Measurements from ENCODE around the gene SNX5.
A peak's percentile ranks its signal among the peaks of the same experiment; 100 is the strongest.

The SNX5 gene

DNA sequence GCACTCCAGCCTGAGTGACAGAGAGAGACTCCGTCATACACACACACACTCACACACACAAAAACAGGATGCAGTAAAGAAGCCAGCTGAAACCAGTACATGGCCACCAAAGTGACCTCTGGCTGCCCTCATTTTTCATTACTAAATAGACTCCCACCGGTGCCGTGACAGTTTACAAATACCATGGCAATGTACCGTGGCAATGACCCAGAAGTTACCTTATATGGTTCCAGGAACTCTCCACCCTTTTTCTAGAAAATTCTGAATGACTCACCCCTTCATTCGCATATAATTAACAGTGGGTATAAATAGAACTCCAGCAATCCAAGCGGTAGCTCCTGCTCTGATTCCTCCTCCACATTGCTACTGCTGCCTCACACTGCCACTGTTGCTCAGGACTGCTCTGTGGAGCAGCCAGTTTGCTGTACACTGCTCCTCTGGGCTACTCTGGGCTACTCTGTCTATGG is 57.7 kb downstream of the SNX5 start:
- DNase-seq, result no peak

DNA sequence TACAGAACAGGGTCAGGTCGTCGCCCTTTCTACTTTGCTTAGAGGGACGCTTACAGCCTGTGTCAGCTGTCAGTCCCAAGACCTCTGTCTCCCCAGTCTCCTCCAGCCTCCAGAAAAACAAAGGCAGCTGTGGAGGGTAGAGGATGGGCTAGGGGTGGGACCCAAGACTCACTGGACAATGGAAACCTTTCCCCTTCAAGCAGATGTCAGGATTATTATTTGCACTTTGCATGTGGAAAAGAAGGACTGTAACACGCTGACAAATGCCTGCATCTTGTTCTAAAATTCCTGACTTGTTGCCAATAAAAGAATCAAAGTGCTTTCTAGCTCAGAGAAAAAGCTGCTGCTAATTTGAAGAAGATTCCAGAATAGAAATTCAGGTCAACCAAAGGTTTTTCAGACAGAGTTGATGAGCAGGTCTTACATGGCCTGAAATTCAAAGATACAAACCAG is 58.7 kb downstream of the SNX5 start:
- no peak for DNase-seq

DNA sequence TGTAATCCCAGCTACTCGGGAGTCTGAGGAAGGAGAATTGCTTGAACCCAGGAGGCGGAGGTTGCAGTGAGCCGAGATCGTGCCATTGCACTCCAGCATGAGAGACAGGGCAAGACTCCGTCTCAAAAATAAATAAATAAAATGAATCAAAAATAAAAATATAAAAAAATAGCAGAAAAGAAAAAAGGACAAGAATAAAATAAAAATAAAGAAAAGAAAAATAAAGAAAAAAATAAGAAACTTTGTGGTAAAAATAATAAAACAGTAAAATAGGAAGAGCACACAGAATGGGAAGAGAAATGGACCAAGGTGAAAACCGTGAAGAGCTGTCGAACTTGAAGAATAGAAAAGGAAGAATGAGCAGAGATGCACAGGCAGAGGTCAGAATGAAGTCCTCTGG is 63.0 kb downstream of the SNX5 start:
- DNase-seq, result no peak

DNA sequence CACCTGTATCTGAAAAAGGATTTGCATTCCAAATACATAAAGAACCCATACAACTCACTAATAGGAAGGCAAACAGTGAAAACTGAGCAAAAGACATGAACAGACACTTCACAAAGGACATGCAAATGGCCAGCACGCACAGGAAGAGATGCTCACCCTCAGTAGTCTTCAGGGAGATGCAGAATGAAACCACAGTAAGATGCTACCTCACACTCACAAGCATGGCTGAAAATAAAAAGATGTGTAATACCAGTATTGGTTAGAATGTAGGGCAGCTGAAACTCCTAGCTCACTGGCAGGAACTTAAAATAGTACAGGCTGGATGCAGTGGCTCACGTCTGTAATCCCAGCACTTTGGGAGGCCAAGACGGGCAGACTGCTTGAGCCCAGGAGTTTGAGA is 64.6 kb downstream of the SNX5 start:
- no peak for DNase-seq

DNA sequence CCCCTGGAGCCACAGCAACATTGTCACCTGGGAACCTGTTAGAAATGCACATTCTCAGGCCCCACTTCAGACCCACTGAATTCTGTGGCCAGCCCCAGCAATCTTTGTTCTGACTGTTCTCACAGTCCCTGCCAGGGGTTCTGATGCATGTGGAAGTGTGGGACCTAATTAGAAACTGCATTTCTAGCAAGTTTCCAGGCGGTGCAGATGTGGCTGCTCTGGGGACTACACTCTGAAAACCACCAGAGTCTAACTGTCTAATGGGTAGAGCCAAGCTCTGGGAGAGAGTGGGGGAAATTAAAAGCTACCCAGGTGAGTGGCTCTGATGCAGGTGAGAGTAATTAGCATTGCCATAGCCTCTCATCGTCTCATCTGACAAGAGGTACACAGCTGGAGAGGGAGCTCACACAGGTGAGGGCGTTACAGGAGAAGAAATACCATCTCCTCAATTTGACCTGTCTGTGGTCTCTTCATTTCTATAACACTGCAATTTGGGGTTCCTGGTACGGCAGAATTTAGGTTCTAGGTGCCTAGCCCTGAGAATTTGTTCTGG is 66.0 kb downstream of the SNX5 start:
- DNase-seq, result no peak

DNA sequence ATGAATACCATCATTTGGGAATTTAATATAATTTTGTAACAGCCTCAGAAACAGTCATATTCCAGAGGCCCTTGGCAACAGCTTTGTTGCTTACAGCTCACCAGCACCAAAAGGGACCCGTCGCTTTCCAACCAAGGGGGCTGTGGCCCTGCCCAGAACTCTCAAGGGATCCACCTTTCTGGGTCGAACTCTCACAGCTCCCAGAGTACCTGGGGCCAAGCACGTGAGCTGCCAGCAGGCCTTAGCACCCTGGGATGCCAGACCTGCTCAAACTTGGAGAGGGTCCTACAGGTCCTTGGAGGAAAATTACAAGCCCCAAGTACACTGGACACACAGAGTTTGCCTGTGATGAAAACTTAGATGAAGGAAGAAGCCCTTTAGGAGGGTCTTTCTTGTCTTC is 66.6 kb downstream of the SNX5 start:
- DNase-seq, result no peak

DNA sequence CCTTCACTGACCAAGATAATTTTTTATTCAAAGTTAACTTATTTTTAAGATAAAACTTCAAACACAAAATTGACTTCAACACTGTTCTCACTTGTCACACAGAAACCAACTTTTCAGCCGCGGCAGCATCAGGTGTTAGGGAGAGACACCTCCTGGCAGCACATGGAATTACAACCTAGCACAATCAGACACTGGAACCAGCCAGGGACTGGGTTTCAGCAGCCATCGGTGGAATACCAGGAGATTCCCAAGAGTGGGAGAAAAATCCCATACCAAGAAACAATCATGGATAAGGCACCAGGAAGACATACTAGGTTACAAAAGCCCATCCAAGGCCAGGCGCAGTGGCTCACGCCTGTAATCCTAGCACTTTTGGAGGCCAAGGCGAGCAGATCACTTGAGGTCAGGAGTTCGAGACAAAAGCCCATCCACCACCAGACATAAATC is 70.0 kb downstream of the SNX5 start:
- DNase-seq, result peak; percentile 50

DNA sequence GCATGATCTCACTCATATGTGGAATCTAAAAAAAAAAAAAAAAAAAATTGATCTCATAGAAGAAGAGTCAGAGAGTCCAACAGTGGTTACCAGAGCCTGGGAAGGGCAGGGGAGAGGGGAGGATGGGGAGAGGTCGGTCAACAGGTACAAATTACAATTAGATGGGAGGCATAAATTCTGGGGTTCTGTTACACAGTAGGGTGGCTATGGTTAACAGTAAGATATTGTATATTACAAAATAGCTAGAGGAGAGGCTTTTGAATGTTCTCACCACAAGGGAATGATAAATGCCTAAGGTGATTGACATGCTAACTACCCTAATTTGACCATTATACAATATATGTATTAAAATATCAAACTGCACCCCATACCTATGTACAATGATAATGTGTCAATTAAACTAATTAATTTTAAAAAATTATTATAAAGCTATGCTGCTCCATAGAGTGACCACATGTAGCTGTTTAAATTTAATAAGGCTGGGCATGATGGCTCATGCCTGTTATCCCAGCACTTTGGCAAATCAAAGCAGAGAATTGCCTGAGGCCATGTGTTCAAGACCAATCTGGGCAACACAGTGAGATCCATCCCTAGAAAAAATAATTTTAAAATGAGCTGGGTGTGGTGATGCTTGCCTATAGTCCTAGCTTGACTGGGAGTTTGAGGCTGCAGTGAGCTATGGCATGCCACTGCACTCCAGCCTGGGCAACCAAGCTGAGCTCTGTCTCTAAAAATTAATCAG is 70.9 kb downstream of the SNX5 start:
- no peak for DNase-seq

DNA sequence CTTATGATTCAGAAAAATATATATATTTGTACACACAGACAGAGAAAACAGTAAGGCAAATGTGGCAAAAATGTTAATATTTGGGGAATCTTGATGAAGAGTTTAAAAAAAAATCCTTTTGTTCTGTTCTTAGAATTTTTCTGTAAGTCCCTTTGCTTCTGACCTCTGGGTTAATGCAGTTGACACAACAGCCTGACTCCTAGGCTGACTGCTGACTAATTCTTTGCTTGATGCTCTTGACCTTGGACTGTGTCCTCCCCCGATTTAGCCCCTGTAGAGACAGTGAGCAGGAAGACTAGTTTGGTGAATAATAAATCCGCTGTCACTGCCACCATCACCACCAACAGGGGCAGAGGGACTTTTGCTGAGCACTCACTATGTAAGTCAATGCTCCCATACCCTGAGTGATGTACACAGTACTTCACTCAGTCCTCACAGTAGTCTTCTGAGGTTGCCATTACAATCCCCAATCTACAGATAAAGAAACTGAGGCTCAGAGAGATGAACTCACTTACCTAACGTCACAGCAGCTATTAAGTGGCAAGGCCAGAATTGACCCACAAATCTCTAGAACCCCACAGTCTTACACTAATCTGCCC is 71.7 kb downstream of the SNX5 start:
- no peak for DNase-seq

DNA sequence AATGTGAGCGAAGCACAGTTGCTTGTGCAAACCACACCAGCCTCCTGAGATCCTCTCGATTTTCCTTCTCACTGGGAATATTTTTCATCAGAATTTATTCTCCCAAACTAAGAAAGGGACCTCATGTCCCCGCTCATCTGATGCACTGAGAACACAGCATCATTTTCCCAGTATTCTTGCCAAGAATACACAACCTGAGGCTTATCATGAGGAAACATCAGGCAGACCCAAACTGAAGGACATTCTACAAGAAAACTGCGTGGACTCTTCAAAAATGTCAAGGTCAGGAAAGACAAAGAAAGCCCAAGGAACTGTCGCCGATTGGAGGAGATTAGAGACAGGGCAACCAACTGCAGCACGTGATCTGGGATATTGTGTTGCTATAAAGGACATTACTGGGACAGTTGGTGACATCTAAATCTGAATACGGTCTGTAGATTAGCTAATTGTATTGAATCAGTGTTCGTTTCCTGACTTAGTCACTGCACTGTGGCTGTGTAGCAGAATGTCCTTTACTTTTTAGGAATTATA is 72.3 kb downstream of the SNX5 start:
- no peak for DNase-seq

DNA sequence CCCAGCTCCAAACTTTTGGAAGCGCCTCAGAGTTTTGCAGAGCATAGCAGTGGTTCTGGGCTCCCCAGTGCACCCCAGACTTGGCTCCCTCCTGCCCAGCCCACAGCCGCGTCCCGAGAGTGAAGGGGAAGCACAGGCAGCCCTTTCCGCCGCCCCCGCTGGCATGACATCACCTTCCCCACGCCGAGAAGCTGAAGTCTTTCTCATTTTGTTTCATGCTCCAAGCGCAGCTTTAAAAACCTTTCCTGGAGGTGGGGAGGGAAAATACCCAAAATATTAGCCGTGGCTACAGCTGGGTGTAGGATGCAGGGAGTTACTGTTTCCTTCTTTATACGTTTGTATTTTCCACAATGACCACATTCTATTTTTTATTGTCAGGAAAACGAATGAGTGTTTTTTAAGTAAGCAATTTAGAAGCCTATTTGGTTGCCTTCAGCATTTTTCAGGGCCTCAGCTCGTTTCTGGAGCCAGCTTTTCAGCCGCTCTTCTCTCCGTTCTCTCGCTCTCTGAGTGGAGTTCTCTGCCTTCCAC is 72.9 kb downstream of the SNX5 start:
- DNase-seq, result no peak

DNA sequence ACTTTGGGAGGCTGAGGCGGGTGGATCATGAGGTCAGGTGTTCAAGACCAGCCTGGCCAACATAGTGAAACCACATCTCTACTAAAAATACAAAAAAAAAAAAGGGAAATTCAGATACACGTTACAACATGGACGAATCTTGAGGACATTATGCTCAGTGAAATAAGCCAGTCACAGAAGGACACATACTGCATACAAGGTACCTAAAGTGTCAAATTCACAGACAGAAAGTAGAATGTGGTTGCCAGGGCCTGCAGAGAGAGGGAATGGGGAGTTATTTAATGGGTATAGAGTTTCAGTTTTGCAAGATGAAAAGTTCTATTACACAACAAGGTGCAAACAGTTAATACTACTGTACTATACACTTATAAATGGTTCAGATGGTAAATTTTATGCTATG is 75.1 kb downstream of the SNX5 start:
- no peak for DNase-seq

DNA sequence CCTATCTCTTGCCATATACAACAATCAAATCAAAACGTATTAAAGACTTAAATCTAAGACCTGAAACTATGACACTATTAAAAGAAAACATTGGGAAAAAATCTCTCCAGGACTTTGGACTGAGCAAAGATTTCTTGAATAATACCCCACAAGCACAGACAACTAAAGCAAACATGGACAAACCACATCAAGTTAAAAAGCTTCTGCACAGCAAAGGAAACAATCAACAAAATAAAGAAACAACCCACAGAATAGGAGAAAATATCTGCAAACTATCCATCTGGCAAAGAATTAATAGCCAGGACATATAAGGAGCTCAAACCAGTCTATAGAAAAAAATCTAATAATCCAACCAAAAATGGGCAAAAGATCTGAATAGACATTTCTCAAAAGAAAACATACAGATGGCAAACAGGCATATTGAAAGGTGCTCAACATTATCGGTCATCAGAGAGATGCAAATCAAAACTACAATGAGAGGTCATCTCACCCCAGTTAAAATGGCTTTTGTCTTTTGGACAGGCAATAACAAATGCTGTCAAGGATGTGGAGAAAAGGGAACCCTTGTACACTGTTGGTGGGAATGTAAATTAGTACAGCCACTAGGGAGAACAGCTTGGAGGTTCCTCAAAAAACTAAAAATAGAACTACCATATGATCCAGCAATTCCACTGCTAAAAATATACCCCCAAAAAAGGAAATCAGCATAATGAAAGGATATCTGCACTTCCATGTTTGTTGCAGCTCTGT is 76.2 kb downstream of the SNX5 start:
- DNase-seq, result no peak

All from NCI-H226 (cell line).